K562 (cell line): ENCODE results near the gene SKAP2. TPM values are rescaled to one million over a fixed set of nuclear protein-coding genes. Genes with fewer than 3 reads are reported as not detected.

Experiments
- ATAC-seq: fragments of 200-7000 bp; cut with Tn5 transposase; 3 replicates; pipeline ENCODE4 v1.9.1; 2020; ENCODE audit warnings: moderate library complexity
- BruUV-seq: library from RNA; stranded (reverse); fragments of 400-500 nt; replicated peaks from 2 replicates; lab custom pipeline; 2021; lab: Mats Ljungman, UMichigan
- CTCF ChIA-PET: fragments of 300-600 bp; formaldehyde crosslinking; extraction: SDS; loops from one replicate; lab custom pipeline; 2021; ENCODE audit warnings: low intra/inter-chr PET ratio; lab: Yijun Ruan, JAX
- POLR2A ChIA-PET: fragments of 300-600, 350-650 bp; sonication (Branson Sonifier 250); formaldehyde crosslinking; extraction: SDS; loops from one replicate; lab custom pipeline; 2021; ENCODE audit warnings: antibody characterized with exemption, inconsistent platforms; lab: Yijun Ruan, JAX
- DNase-seq, 4 experiments: peaks; one replicate each; pipeline versions ENCODE4 v3.0.0 to v3.0.0-alpha.2; 2011 to 2018; ENCODE audit warnings: low spot score in 3 of 4, mixed read lengths in 3 of 4; ENCODE audit errors: extremely low read depth in 1 of 4
- FAIRE-seq: peaks from 2 replicates; lab custom pipeline; 2011; peaks lifted over from hg19 to GRCh38; lab: Jason Lieb, UNC
- H2AFZ ChIP-seq: 2 replicates; pipeline ENCODE4 v1.6.0; 2011; ENCODE audit warnings: low read depth, low read length, control low read depth, inconsistent platforms
- H3K27ac ChIP-seq: fragments of 200-600 bp; 3 replicates; pipeline ENCODE4 v1.8.0; 2011; ENCODE audit warnings: low read depth, mild to moderate bottlenecking, control low read depth, inconsistent platforms, low read length, moderate library complexity, mixed read lengths; ENCODE audit errors: extremely low read depth
- H3K27me3 ChIP-seq, 2 experiments: fragments of 300-600 bp in 1 of 2; 2 replicates in 1 of 2; 3 replicates in 1 of 2; pipeline versions ENCODE4 v1.6.0 to v1.8.0; 2011; ENCODE audit warnings: inconsistent platforms in 2 of 2, low read length in 2 of 2, mild to moderate bottlenecking in 1 of 2, mixed read lengths in 1 of 2, moderate library complexity in 1 of 2; ENCODE audit not compliant: control insufficient read depth in 2 of 2, insufficient read depth in 2 of 2
- H3K36me3 ChIP-seq: fragments of 300-600 bp; 3 replicates; pipeline ENCODE4 v1.8.0; 2011; ENCODE audit warnings: mild to moderate bottlenecking, low read length, inconsistent platforms; ENCODE audit not compliant: control insufficient read depth, insufficient read depth
- H3K4me1 ChIP-seq, 2 experiments: fragments of 200-600 bp in 1 of 2; replicated peaks in 1 of 2; 2 replicates in 1 of 2; 3 replicates in 1 of 2; pipeline versions ENCODE4 v1.5.1 to v1.8.0; 2011; ENCODE audit warnings: inconsistent platforms in 2 of 2, low read length in 2 of 2, mild to moderate bottlenecking in 1 of 2, mixed read lengths in 1 of 2, moderate library complexity in 1 of 2; ENCODE audit not compliant: control insufficient read depth in 2 of 2, insufficient read depth in 2 of 2
- H3K4me2 ChIP-seq: 2 replicates; pipeline ENCODE4 v1.6.1; 2011; ENCODE audit warnings: low read length, control low read depth, inconsistent platforms, mixed read lengths; ENCODE audit not compliant: insufficient read depth
- H3K4me3 ChIP-seq: fragments of 200-600 bp; sonication (generic), shearing (Covaris generic); 2 replicates; pipeline ENCODE4 v1.5.1; 2016; ENCODE audit warnings: control low read depth, inconsistent platforms
- H3K79me2 ChIP-seq: fragments of 200-600 bp; 3 replicates; pipeline ENCODE4 v1.8.0; 2011; ENCODE audit warnings: low read length, inconsistent platforms; ENCODE audit not compliant: control insufficient read depth, insufficient read depth
- H3K9ac ChIP-seq, 2 experiments: 2 replicates each; pipeline versions ENCODE4 v1.6.0 to v1.6.1; 2011; ENCODE audit warnings: low read depth in 2 of 2, low read length in 2 of 2, control low read depth in 1 of 2, inconsistent platforms in 1 of 2, mild to moderate bottlenecking in 1 of 2, mixed read lengths in 1 of 2; ENCODE audit not compliant: insufficient read depth in 1 of 2
- H3K9me1 ChIP-seq: one replicate; pipeline ENCODE4 v1.6.0; 2011; ENCODE audit warnings: inconsistent platforms, mild to moderate bottlenecking, low read length, moderate library complexity; ENCODE audit not compliant: control insufficient read depth, insufficient read depth
- H3K9me3 ChIP-seq: replicated peaks from 2 replicates; pipeline ENCODE4 v1.5.1; 2011; ENCODE audit warnings: low read depth, low read length, inconsistent platforms; ENCODE audit not compliant: control insufficient read depth, insufficient read depth
- H4K20me1 ChIP-seq: replicated peaks from 2 replicates; pipeline ENCODE4 v1.6.1; 2011; ENCODE audit warnings: low read length, inconsistent platforms, mixed read lengths; ENCODE audit not compliant: control insufficient read depth, insufficient read depth
- CAMTA2 ChIP-seq: fragments of 250-450 bp; sonication (Bioruptor Pico); conservative IDR thresholded peaks from 2 replicates; pipeline ENCODE4 v1.5.1; 2022
- CHD2 ChIP-seq: IDR thresholded peaks from 2 replicates; pipeline ENCODE4 v1.6.1; 2011; ENCODE audit warnings: low read depth, low read length
- E2F3 ChIP-seq: fragments of 250-450 bp; sonication (Bioruptor Pico); IDR thresholded peaks from 2 replicates; pipeline ENCODE4 v1.4.0; 2020; ENCODE audit warnings: mild to moderate bottlenecking
- FUS ChIP-seq: fragments of 200-400 bp; formaldehyde crosslinking; optimal IDR thresholded peaks from 2 replicates; pipeline ENCODE3; 2017; ENCODE audit warnings: low read depth, low read length
- KAT7 ChIP-seq: sonication (generic); formaldehyde crosslinking; IDR thresholded peaks from 2 replicates; pipeline ENCODE4 v1.8.0; 2022; ENCODE audit warnings: missing genetic modification reagents, mild to moderate bottlenecking, borderline replicate concordance
- MAFF ChIP-seq: IDR thresholded peaks from 2 replicates; pipeline ENCODE4 v1.6.1; 2012; ENCODE audit warnings: low read length, improper control_type of control experiment
- NR2C2 ChIP-seq, 2 experiments: fragments of 200-800 bp in 1 of 2; sonication (Bioruptor generic) in 1 of 2; sonication (generic) in 1 of 2; formaldehyde crosslinking in 1 of 2; IDR thresholded peaks; 2 replicates each; pipeline versions ENCODE4 v1.6.1 to v1.8.0; 2016 to 2022; ENCODE audit warnings: mild to moderate bottlenecking in 1 of 2, missing compliant biosample characterization in 1 of 2, missing genetic modification characterization in 1 of 2, missing genetic modification reagents in 1 of 2
- TRIM28 ChIP-seq: fragments of 450-650 bp; IDR thresholded peaks from 2 replicates; pipeline ENCODE4 v1.6.1; 2017
- XRCC4 ChIP-seq: IDR thresholded peaks from one replicate; pipeline ENCODE4 v1.6.1; 2011; ENCODE audit not compliant: insufficient read depth, insufficient read length; ENCODE audit errors: extremely low read depth
- ZEB2 ChIP-seq: fragments of 450-650 bp; IDR thresholded peaks from 2 replicates; pipeline ENCODE4 v1.6.1; 2016
- ZNF274 ChIP-seq: IDR thresholded peaks from 2 replicates; pipeline ENCODE4 v1.6.1; 2011; ENCODE audit warnings: low read depth, mild to moderate bottlenecking, low read length, moderate library complexity, borderline replicate concordance
- ZNF354B ChIP-seq: fragments of 250-450 bp; sonication (Bioruptor Pico); IDR thresholded peaks from 2 replicates; pipeline ENCODE4 v1.4.0; 2020
- WGBS: fragments of 100-300 bp; shearing (Covaris generic); methylation state at CpG from one replicate; pipeline ENCODE4 v1.1.6; 2016; ENCODE audit warnings: low coverage, mixed read lengths; ENCODE audit not compliant: insufficient coverage; ENCODE audit errors: missing lambda C conversion rate; 5-methylcytosine and 5-hydroxymethylcytosine counted together
- in situ Hi-C: fragments of 300-500 bp; cut with MboI; formaldehyde crosslinking; loops from 4 replicates; pipeline ENCODE4 v1.15.0; 2018; ENCODE audit warnings: inconsistent platforms, mixed read lengths
- intact Hi-C: fragments of 100-400 bp; cut with micrococcal nuclease; formaldehyde crosslinking; loops from 2 replicates; pipeline ENCODE4 v1.14.2; 2022
- polyA plus RNA-seq, 8 experiments: library from polyadenylated mRNA; depleted of rRNA in 4 of 8; stranded (reverse) in 5 of 8; unstranded in 3 of 8; fragments of >200 nt; fragmentation: Nextera tagmentation in 2 of 8; fragmentation: Illumina TruSeq in 1 of 8; extraction: Ambion mirVana in 2 of 8; extraction: Trizol in 1 of 8; gene quantifications; 2 replicates each; pipeline versions ENCODE4 v1.2.1 to v1.2.3, GENCODE V29; 2011 to 2014; ENCODE audit warnings: inconsistent platforms in 1 of 8, missing spikeins in 1 of 8
- total RNA-seq, 7 experiments: library from RNA; depleted of rRNA in 6 of 7; stranded (reverse); fragments of >200 nt in 6 of 7; fragmentation: Illumina TruSeq in 2 of 7; extraction: Trizol in 2 of 7; gene quantifications; 2 replicates each; pipeline versions ENCODE4 v1.2.1 to v1.2.3, GENCODE V29; 2011 to 2021; ENCODE audit warnings: low replicate concordance in 1 of 7
- TF ChIP-seq, protein P1 (sequence below), 3 experiments: fragments of 200-800 bp in 1 of 3; fragments of 250-450 bp in 1 of 3; fragments of 450-650 bp in 1 of 3; sonication (Bioruptor Pico) in 1 of 3; sonication (Bioruptor generic) in 1 of 3; formaldehyde crosslinking in 1 of 3; IDR thresholded peaks; 2 replicates each; pipeline versions ENCODE4 v1.6.1 to v1.8.0; 2016 to 2022; ENCODE audit warnings: mild to moderate bottlenecking in 2 of 3, missing genetic modification characterization in 2 of 3, missing compliant biosample characterization in 1 of 3, moderate library complexity in 1 of 3

Gene SKAP2
- total and polyA plus RNA-seq, 9 of the 15 experiments (the other 6 are each of a cell fraction or from before 2014, with no cell fraction given) = 4.2 to 11.7 (median 8.3) TPM

DNA sequence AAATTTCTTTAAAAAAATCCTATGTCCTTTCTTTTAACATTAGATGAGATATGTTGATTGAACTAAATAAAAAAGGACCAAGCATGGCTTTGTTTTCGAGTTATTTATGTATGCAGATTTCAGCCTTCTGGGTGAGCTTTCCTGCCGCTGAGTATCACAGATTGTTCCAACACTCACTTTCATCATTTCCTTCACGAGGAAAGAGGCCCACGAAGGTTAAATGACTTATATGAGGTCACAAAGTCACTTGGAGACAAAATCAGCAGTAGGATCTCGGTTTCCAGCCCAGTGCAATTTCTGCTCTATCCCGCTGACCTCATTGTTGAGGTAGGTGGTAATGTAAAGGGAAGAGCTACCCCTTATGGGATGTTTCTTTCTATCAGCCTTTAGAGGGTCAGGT lies 226.8 kb downstream of the SKAP2 start (continued):
- TF ChIP-seq, protein P1, sequence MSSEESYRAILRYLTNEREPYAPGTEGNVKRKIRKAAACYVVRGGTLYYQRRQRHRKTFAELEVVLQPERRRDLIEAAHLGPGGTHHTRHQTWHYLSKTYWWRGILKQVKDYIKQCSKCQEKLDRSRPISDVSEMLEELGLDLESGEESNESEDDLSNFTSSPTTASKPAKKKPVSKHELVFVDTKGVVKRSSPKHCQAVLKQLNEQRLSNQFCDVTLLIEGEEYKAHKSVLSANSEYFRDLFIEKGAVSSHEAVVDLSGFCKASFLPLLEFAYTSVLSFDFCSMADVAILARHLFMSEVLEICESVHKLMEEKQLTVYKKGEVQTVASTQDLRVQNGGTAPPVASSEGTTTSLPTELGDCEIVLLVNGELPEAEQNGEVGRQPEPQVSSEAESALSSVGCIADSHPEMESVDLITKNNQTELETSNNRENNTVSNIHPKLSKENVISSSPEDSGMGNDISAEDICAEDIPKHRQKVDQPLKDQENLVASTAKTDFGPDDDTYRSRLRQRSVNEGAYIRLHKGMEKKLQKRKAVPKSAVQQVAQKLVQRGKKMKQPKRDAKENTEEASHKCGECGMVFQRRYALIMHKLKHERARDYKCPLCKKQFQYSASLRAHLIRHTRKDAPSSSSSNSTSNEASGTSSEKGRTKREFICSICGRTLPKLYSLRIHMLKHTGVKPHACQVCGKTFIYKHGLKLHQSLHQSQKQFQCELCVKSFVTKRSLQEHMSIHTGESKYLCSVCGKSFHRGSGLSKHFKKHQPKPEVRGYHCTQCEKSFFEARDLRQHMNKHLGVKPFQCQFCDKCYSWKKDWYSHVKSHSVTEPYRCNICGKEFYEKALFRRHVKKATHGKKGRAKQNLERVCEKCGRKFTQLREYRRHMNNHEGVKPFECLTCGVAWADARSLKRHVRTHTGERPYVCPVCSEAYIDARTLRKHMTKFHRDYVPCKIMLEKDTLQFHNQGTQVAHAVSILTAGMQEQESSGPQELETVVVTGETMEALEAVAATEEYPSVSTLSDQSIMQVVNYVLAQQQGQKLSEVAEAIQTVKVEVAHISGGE (CRISPR knock-in tag; IDR thresholded peaks at IDR 0.05) = no peak
- TF ChIP-seq ZEB2 (no peak), CAMTA2 (no peak), NR2C2 (CRISPR knock-in tag; IDR thresholded peaks at IDR 0.05) (no peak), NR2C2 (tag; IDR thresholded peaks at IDR 0.05) (peak; percentile 76; the same call in 1 of the 2 replicates), ZNF274 (no peak)
- TF ChIP-seq, all 486 proteins: peak for 4

DNA sequence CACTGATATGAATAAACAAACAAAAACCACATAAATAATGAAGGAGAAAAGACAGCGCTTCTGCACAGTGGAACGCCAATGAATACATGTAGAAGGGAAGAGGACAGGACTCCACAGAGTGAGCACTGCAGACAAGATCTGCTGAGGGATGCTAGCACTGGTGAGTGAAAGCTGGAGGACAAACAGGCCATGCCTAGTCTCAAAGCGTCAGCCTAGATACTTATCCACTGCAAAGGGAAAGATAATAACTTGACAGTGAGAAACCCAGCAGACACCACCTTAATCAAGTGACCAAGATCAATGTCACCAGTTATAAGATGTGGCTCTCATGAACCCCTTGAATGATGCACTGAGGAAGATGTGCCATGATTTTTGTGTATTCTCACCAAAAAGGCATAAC lies 227.6 kb downstream of the SKAP2 start:
- in situ Hi-C loops = no loop called here
- CTCF ChIA-PET = no interaction called here

More for the DNA sequence above, 227.6 kb downstream of the SKAP2 start:
- Histone ChIP-seq H3K9me3 (no peaks in the 10 kb centered on the region; the same call in 1 of the 2 replicates), H4K20me1 (no peaks in the 10 kb centered on the region), H3K9ac (no peak overlapping the region), H3K27me3 (peaks cover 0 to 24% of the 10 kb centered on the region in 2 experiments; a peak in 3 of 5 replicates), H3K79me2 (0 out of 3 replicates have a peak, but pooled peaks cover 6% of the 10 kb centered on the region), H3K4me2 (no peak overlapping the region), H3K9me1 (no peaks in the 10 kb centered on the region), H3K27ac (no peak overlapping the region)
- no TSS peak for BruUV-seq
- ATAC-seq (no peak), DNase-seq (no peak)
- TF ChIP-seq TRIM28 = no peak
- no peak for TF ChIP-seq CHD2
- TF ChIP-seq XRCC4 = no peak
- TF ChIP-seq KAT7 = no peak
- TF ChIP-seq FUS = no peak
- TF ChIP-seq ZNF354B = no peak
- TF ChIP-seq E2F3 (CRISPR knock-in tag) = no peak
- no peak for TF ChIP-seq MAFF
- TF ChIP-seq, protein P1 (CRISPR knock-in tag; IDR thresholded peaks at IDR 0.05) = no peak
- TF ChIP-seq, all 486 proteins: peak for 0
- H2AFZ ChIP-seq = no peak overlapping the region
- intact Hi-C loops = no loop called here
- no peaks in the 10 kb centered on the region for H3K4me1 ChIP-seq
- 3% methylated on average over 3 of the region's 3 CpGs for WGBS
- H3K4me3 ChIP-seq = no peak overlapping the region
- POLR2A ChIA-PET = no interaction called here
- FAIRE-seq = no peak
- peaks cover 6% of the 10 kb centered on the region; the same call in 2 of the 3 replicates for H3K36me3 ChIP-seq
